ENCODE results near the gene LIPK.

The LIPK gene

GRCh38 chr10:88788924-88789323 lies 82.9 kb downstream of the LIPK start:
- peak in 1 of 2 experiments; percentile 37 for DNase-seq

DNA sequence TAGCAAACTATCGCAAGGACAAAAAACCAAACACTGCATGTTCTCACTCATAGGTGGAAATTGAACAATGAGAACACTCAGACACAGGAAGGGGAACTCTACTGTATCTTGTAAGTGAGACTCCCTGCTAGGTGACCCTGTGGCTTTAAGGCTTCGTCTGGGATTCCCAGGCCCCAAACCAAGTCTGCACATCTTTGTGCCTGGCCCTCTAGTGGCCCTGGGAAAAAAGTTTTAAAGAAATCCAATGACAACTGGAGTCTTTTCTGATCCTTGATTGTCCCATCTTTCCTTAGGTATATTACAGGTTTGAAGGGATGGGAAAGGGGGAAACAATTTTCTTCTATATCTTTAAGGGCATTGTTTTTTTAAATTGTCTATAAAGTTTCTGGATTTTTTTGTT lies 85.9 kb downstream of the LIPK start:
- DNase-seq, result peak in 1 of 2 experiments; percentile 8

GRCh38 chr10:88792661-88793060 lies 86.6 kb downstream of the LIPK start:
- DNase-seq, result no peak

DNA sequence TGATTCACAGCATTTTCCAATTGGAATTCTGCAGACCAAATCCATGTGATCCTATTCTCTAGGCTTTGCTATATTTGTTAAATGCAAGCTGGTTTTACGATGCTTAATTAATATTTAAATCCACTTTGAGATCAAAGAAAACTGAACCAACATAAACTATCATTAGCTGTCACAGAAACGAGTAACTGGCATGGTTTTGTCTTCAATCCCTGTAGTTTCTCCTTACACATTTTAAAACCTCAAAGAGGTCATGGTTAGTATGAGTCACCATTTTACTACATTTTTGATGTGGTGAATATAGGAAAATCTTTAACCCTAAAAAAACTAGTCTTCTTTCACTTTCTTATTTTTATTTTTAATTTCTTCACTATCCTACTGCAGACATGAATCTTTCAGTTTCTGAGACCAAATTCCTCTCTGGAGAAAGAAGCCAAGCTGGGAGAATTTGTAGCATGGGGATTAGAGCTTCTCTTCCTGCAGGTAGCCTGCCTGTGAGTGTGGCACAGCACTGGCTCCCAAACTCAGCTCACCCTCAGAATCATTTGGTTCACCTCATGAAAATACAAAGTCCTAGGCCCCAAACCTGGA lies 87.8 kb downstream of the LIPK start:
- DNase-seq, result no peak

GRCh38 chr10:88794731-88795130 lies 88.7 kb downstream of the LIPK start:
- no peak for DNase-seq

DNA sequence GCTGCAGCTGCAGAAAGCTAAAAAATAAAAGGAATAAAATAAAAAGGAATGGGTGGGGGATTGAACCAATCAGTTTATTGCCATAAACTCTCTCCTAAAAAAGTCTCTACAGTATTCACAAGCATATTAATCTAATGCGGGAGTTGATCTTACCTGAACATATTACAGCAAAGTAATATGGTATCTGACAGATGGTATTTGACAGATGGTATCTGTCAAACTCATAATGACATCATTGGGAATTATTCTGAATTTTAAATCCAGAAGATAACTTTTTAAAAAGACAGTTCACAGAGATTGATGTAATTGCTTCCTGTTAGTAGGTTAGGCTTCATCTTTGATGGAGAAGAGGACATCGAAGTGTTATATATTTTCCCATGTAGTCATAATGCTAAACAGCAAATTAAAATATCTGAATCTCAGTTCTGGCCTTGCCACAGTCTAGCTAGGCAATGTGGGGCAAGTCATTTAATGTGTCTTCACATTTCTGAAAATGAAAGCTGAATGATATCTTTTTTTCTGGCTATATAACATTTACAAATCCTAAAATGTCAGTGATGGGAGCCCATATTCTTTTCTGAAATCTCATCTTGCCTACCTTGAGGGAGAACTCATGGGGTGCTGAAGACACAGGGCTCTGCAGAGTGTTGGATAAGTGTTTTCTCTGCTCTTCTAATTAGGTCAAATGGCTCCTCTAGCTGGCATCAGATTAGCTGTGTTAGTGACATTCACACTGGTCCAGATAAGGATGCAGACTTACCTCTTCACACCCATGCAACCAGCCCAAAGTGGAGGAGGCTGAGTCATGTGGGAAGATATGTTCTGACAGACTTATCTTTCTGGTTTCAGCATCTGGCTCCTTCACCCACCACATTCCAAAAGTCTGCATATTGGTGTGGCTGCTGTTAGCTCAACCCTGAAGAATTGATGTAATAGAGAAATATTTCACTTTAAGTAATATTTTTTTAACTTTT lies 94.4 kb downstream of the LIPK start:
- DNase-seq, result peak in 1 of 2 experiments; percentile 61
